ENCODE measurements around the gene ICAM4. TPM values are rescaled to one million over a fixed set of nuclear protein-coding genes. Genes with fewer than 3 reads are reported as not detected.
A peak's percentile ranks its signal among the peaks of the same experiment; 100 is the strongest.

The ICAM4 gene
- total and polyA plus RNA-seq, 2 of the 8 experiments (the other 6 are each of a cell fraction or from before 2014, with no cell fraction given): 1.5 to 4.1 TPM

DNA sequence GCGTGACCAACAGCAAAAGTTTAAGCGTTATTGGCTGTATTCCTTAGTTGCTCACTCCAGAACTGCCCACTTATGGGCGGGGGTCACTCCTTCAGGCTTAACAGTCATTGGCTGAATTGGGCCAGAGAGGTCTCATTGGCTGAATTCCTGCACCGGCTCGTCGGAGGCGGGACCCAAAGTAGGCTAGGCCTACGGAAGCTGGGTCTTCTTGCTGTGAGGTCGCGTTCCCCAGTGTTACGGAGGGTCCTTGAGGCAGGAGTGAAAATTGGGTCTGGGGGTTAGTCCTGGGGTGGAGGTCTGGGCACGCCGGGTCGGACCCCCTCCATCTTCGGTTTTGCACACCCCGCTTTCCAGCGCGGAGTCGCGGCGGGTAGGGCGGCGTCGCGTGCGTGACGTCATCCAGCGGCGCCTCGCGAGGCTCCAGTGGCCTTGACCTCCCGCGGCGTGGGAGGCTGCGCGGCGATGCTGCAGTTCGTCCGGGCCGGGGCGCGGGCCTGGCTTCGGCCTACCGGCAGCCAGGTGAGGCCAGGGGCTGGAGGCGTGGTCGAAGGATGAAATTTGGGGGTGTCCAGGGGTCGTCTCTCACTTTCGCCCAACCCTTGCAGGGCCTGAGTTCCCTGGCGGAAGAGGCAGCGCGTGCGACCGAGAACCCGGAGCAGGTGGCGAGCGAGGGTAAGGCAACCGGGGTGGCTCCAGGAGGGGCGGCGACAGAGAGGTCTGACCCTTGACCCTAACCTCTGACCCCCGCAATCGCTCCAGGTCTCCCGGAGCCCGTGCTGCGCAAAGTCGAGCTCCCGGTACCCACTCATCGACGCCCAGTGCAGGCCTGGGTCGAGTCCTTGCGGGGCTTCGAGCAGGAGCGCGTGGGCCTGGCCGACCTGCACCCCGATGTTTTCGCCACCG lies 34.7 kb upstream of the ICAM4 start, which contains the start of gene MRPL4:
MRPL4 (plus strand) TSS at position 423 of the 903 bp plus-strand sequence; CDS start at position 463, 40 bp downstream.
- peak within 1 kb of the TSS; percentile 100 for H4K8ac ChIP-seq (ENCODE audit: extremely low read depth, insufficient read depth, low read length)
- peak within 1 kb of the TSS; percentile 97 for H3K56ac ChIP-seq (replicated peaks; ENCODE audit: insufficient read length, low read depth, low read length)
- H4K20me1 ChIP-seq (replicated peaks in 1 of 2; ENCODE audit: control insufficient read depth in 1 of 2, insufficient read depth in 2 of 2, low read length in 2 of 2): peaks cover 0 to 4% of the 10 kb centered on the region in 2 experiments
- H3K27ac ChIP-seq (ENCODE audit: low read depth, low read length): peak within 1 kb of the TSS; percentile 90
- peaks cover 5% of the 10 kb centered on the region for H3K23me2 ChIP-seq (ENCODE audit: low read depth, low read length)
- H2BK5ac ChIP-seq (ENCODE audit: low read depth, low read length): peak within 1 kb of the TSS; percentile 94; the same call in 1 of the 2 replicates
- H3K9ac ChIP-seq (replicated peaks in 1 of 4; ENCODE audit: extremely low read depth in 1 of 4, low read depth in 3 of 4, low read length in 3 of 4): peak within 1 kb of the TSS; percentile 83 to 93 (median 88)
- H4K91ac ChIP-seq (replicated peaks; ENCODE audit: insufficient read length, low read length): peak within 1 kb of the TSS; percentile 94
- peak within 1 kb of the TSS; percentile 98 for H4K5ac ChIP-seq (ENCODE audit: insufficient read length, low read depth, low read length)
- H3K4ac ChIP-seq (replicated peaks; ENCODE audit: insufficient read length, low read depth, low read length): peak within 1 kb of the TSS; percentile 4
- H3K4me1 ChIP-seq (replicated peaks in 1 of 4; ENCODE audit: control insufficient read depth in 3 of 4, insufficient read depth in 4 of 4, low read length in 3 of 4): peaks cover 0 to 4% (median 1%) of the 10 kb centered on the region in 4 experiments; a peak in 1 of 7 replicates
- no peak within 1 kb of the TSS for H3K14ac ChIP-seq (ENCODE audit: insufficient read length)
- no peak within 1 kb of the TSS for H2BK12ac ChIP-seq (ENCODE audit: low read depth, low read length)
- peaks cover 2 to 10% (median 9%) of the 10 kb centered on the region in 4 experiments; a peak in 4 of 8 replicates for H3K36me3 ChIP-seq (ENCODE audit: control insufficient read depth in 2 of 4, insufficient read depth in 4 of 4, low read length in 3 of 4)
- ChIA-PET CTCF (ENCODE audit: partially characterized antibody) (interaction anchor here (1.1 to 2.6 kb wide), 3 partner anchors 19 to 57 kb away, joined by 3 to 9 read pairs (median 3); partner anchors contain the start of gene DNMT1), POLR2A (ENCODE audit: partially characterized antibody) (interaction anchor here (1.0 to 3.8 kb wide), 12 partner anchors 8 to 164 kb away, joined by 3 to 14 read pairs (median 3); partner anchors contain the start of genes DNMT1, ICAM5 and S1PR2)
- peak within 1 kb of the TSS; percentile 95 to 99 for H3K4me2 ChIP-seq (ENCODE audit: insufficient read depth in 1 of 2, low read depth in 2 of 2, low read length in 2 of 2)
- H2AFZ ChIP-seq (ENCODE audit: low read length): peak within 1 kb of the TSS; percentile 98
- H3K79me1 ChIP-seq (ENCODE audit: low read depth, low read length): peaks cover 5% of the 10 kb centered on the region; the same call in 1 of the 2 replicates
- peak within 1 kb of the TSS; percentile 3 for H3K23ac ChIP-seq (ENCODE audit: insufficient read length)
- peak; percentile 92 for FAIRE-seq
- peaks cover 0 to 9% of the 10 kb centered on the region in 2 experiments; a peak in 2 of 4 replicates for H3K79me2 ChIP-seq (ENCODE audit: control insufficient read depth in 1 of 2, insufficient read depth in 2 of 2, low read length in 2 of 2)
- peak within 1 kb of the TSS; percentile 99 for H3K18ac ChIP-seq (ENCODE audit: extremely low read depth, low read length)
- 1% methylated on average over 66 of the region's 77 CpGs; no CpG with 5 or more reads in 1 of the 2 experiments for WGBS, 2 experiments (ENCODE audit: extremely low coverage in 1 of 2, insufficient coverage in 1 of 2, insufficient read length in 1 of 2, insufficient replicate concordance in 2 of 2, low coverage in 1 of 2, low lambda C conversion rate in 2 of 2, missing lambda C conversion rate in 1 of 2)
- no peak within 1 kb of the TSS for H2AK5ac ChIP-seq (ENCODE audit: low read depth, low read length)
- peak within 1 kb of the TSS; percentile 74 to 100 (median 91) for H3K4me3 ChIP-seq (ENCODE audit: extremely low read depth in 1 of 4, insufficient read depth in 2 of 4, low read depth in 3 of 4, low read length in 4 of 4)
- H2BK15ac ChIP-seq (ENCODE audit: low read length): peak within 1 kb of the TSS; percentile 83; the same call in 1 of the 2 replicates
- peak within 1 kb of the TSS; percentile 61 for H2BK120ac ChIP-seq (replicated peaks; ENCODE audit: low read depth, low read length)
- no peaks in the 10 kb centered on the region for H3K9me3 ChIP-seq (ENCODE audit: insufficient read depth in 2 of 2, low read depth in 1 of 2, low read length in 1 of 2)
- H2BK20ac ChIP-seq (ENCODE audit: low read length): no peak within 1 kb of the TSS
- peak; percentile 85 to 97 for DNase-seq (ENCODE audit: low read depth in 1 of 2, low spot score in 2 of 2)
- H3K27me3 ChIP-seq (replicated peaks in 1 of 4; ENCODE audit: control insufficient read depth in 3 of 4, extremely low read depth in 1 of 4, insufficient read depth in 3 of 4, low read length in 3 of 4): no peaks in the 10 kb centered on the region
- peak; percentile 59 for TF ChIP-seq E2F6 (IDR thresholded peaks at IDR 0.05)
- TF ChIP-seq EZH2 (IDR thresholded peaks at IDR 0.05; ENCODE audit: low read depth, low read length, severe bottlenecking): no peak
- no peak for TF ChIP-seq YY1 (IDR thresholded peaks at IDR 0.05; ENCODE audit: low read depth, low read length)
- TF ChIP-seq SRF (IDR thresholded peaks at IDR 0.05; ENCODE audit: low read depth, low read length): peak; percentile 83
- TF ChIP-seq RXRA (IDR thresholded peaks at IDR 0.05; ENCODE audit: insufficient read depth, low read depth, low read length): no peak
- peak; percentile 68 for TF ChIP-seq POLR2AphosphoS5 (IDR thresholded peaks at IDR 0.05; ENCODE audit: low read depth, low read length)
- TF ChIP-seq PHF8 (conservative IDR thresholded peaks at IDR 0.05; ENCODE audit: low read depth, low read length): peak; percentile 90
- TF ChIP-seq ASH2L (IDR thresholded peaks at IDR 0.05; ENCODE audit: low read length): peak; percentile 99
- peak; percentile 76; the same call in 1 of the 2 replicates for TF ChIP-seq TAF1 (IDR thresholded peaks at IDR 0.05; ENCODE audit: low read depth, low read length)
- TF ChIP-seq SIX5 (IDR thresholded peaks at IDR 0.05; ENCODE audit: low read depth, low read length): no peak
